ENCODE measurements around the gene VTA1.

DNA sequence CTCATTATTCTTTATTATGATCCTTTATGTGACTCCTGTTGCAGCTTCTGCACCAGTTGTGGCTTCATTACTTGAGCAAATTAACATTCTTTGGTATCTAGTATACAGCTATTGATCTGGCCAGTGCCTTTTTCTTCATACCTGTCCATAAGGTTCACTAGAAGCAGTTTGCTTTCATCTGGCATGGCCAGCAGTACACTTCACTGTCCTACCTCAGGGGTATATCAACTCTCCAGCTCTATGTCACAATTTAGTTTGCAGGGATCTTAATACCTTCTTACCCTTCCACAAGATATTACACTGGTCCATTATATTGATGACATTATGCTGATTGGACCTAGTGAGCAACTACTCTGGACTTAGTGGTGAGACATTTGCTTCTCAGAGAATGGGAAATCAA lies 46.6 kb downstream of the VTA1 start:
- TF ChIP-seq, protein P1, sequence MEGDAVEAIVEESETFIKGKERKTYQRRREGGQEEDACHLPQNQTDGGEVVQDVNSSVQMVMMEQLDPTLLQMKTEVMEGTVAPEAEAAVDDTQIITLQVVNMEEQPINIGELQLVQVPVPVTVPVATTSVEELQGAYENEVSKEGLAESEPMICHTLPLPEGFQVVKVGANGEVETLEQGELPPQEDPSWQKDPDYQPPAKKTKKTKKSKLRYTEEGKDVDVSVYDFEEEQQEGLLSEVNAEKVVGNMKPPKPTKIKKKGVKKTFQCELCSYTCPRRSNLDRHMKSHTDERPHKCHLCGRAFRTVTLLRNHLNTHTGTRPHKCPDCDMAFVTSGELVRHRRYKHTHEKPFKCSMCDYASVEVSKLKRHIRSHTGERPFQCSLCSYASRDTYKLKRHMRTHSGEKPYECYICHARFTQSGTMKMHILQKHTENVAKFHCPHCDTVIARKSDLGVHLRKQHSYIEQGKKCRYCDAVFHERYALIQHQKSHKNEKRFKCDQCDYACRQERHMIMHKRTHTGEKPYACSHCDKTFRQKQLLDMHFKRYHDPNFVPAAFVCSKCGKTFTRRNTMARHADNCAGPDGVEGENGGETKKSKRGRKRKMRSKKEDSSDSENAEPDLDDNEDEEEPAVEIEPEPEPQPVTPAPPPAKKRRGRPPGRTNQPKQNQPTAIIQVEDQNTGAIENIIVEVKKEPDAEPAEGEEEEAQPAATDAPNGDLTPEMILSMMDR (IDR thresholded peaks at IDR 0.05 in 8 of 11, conservative IDR thresholded peaks at IDR 0.05 in 3 of 11): no peak
- TF ChIP-seq POLR2A (IDR thresholded peaks at IDR 0.05): no peak
